IMR-90 (cell line): ENCODE data around the gene RPL39.

Experiments used
- BHLHE40 ChIP-seq: fragments of 150-350 bp; IDR thresholded peaks from 2 replicates; pipeline ENCODE4 v1.6.1; 2016; ENCODE audit warnings: mild to moderate bottlenecking, low read depth, low read length
- CTCF ChIP-seq: conservative IDR thresholded peaks from 2 replicates; pipeline ENCODE4 v1.5.1; 2012; ENCODE audit warnings: mild to moderate bottlenecking, low read depth, low read length, improper control_type of control experiment
- ELK1 ChIP-seq: fragments of 150-350 bp; IDR thresholded peaks from 2 replicates; pipeline ENCODE4 v1.6.1; 2016; ENCODE audit warnings: low read depth, mild to moderate bottlenecking, low read length, moderate library complexity, borderline replicate concordance
- MAFK ChIP-seq: IDR thresholded peaks from 2 replicates; pipeline ENCODE4 v1.6.1; 2012; ENCODE audit warnings: low read depth, low read length, improper control_type of control experiment
- MXI1 ChIP-seq: IDR thresholded peaks from 2 replicates; pipeline ENCODE4 v1.6.1; 2012; ENCODE audit warnings: low read depth, mild to moderate bottlenecking, low read length, moderate library complexity, borderline replicate concordance
- NFE2L2 ChIP-seq: fragments of 150-350 bp; IDR thresholded peaks from 2 replicates; pipeline ENCODE4 v1.6.1; 2016; ENCODE audit warnings: low read depth, mild to moderate bottlenecking, low read length
- POLR2A ChIP-seq: IDR thresholded peaks from 2 replicates; pipeline ENCODE4 v1.6.1; 2012; ENCODE audit warnings: mild to moderate bottlenecking, low read depth, low read length
- RCOR1 ChIP-seq: IDR thresholded peaks from 2 replicates; pipeline ENCODE4 v1.6.1; 2012; ENCODE audit warnings: mild to moderate bottlenecking, low read length, improper control_type of control experiment; ENCODE audit not compliant: insufficient replicate concordance
- RFX5 ChIP-seq: IDR thresholded peaks from 2 replicates; pipeline ENCODE4 v1.8.0; 2012; ENCODE audit warnings: low read depth, mild to moderate bottlenecking, low read length, moderate library complexity
- TF ChIP-seq, protein P1 (sequence below): fragments of 150-350 bp; IDR thresholded peaks from 2 replicates; pipeline ENCODE4 v1.6.1; 2017; ENCODE audit warnings: mild to moderate bottlenecking, antibody characterized with exemption, low read length, low read depth

GRCh38 chrX:119791437-119792231, at the start of gene RPL39:
- TF ChIP-seq POLR2A (peak; percentile 96), CTCF (no peak), RFX5 (no peak), MXI1 (no peak), MAFK (no peak), NFE2L2 (no peak), ELK1 (no peak), RCOR1 (no peak), BHLHE40 (no peak)
- TF ChIP-seq, protein P1, sequence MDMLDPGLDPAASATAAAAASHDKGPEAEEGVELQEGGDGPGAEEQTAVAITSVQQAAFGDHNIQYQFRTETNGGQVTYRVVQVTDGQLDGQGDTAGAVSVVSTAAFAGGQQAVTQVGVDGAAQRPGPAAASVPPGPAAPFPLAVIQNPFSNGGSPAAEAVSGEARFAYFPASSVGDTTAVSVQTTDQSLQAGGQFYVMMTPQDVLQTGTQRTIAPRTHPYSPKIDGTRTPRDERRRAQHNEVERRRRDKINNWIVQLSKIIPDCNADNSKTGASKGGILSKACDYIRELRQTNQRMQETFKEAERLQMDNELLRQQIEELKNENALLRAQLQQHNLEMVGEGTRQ = no peak
